Endothelial cell of umbilical vein (primary cell): ENCODE data around the gene NUMA1.

ENCODE experiments used
- EZH2 ChIP-seq: IDR thresholded peaks from 2 replicates; pipeline ENCODE4 v1.6.1; 2012; ENCODE audit warnings: borderline replicate concordance, low read depth, mild to moderate bottlenecking, moderate library complexity, low read length, inconsistent platforms; ENCODE audit not compliant: severe bottlenecking
- FOS ChIP-seq: IDR thresholded peaks from 2 replicates; pipeline ENCODE4 v1.6.1; 2011; ENCODE audit warnings: mild to moderate bottlenecking, low read length, moderate library complexity, borderline replicate concordance; ENCODE audit not compliant: insufficient read depth
- GATA2 ChIP-seq: IDR thresholded peaks from 2 replicates; pipeline ENCODE4 v1.7.0; 2011; ENCODE audit warnings: low read depth, mild to moderate bottlenecking, moderate library complexity, mixed read lengths, low read length; ENCODE audit not compliant: insufficient read length, insufficient read depth
- JUN ChIP-seq: IDR thresholded peaks from 2 replicates; pipeline ENCODE4 v1.6.1; 2011; ENCODE audit warnings: borderline replicate concordance, low read depth; ENCODE audit not compliant: insufficient read length, insufficient read depth
- MAX ChIP-seq: IDR thresholded peaks from 2 replicates; pipeline ENCODE4 v1.6.1; 2011; ENCODE audit not compliant: insufficient read depth, insufficient read length
- MYC ChIP-seq: IDR thresholded peaks from one replicate; pipeline ENCODE4 v1.6.1; 2011; ENCODE audit warnings: mild to moderate bottlenecking, low read depth, low read length
- POLR2A ChIP-seq: IDR thresholded peaks from 2 replicates; pipeline ENCODE4 v1.6.1; 2012; ENCODE audit warnings: low read depth, mild to moderate bottlenecking, control low read depth, low read length
- POLR2AphosphoS5 ChIP-seq: IDR thresholded peaks from 2 replicates; pipeline ENCODE4 v1.6.1; 2012; ENCODE audit warnings: low read depth, mild to moderate bottlenecking, control low read depth, low read length, moderate library complexity; ENCODE audit not compliant: insufficient read depth
- TF ChIP-seq, protein P1 (sequence below), 2 donors: IDR thresholded peaks; 1 replicate in 1 of 2; 2 replicates in 1 of 2; pipeline ENCODE4 v1.5.1; 2011; ENCODE audit warnings: low read length in 2 of 2, mild to moderate bottlenecking in 2 of 2, moderate library complexity in 2 of 2, control low read depth in 1 of 2, inconsistent platforms in 1 of 2, low read depth in 1 of 2; ENCODE audit not compliant: insufficient read depth in 1 of 2; ENCODE audit errors: extremely low read depth in 1 of 2

DNA sequence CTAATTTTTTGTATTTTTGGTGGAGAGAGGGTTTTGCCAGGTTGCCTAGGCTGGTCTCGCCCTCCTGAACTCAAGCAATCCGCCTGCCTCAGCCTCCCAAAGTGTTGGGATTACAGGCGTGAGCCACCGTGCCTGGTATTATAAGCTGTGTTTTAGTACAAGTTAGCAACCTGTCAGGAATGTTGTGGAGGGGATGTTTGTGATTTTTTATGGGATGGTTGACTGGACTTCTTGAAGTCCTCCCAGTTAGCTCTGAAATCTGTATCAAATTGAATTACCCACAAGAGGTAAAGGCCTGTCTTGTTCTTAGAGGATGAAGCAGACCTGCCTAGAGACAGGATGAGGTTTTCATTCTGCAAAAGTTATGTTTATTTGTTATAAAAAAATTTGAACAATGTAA, 115.7 kb downstream of the NUMA1 start:
- TF ChIP-seq POLR2AphosphoS5: no peak
- TF ChIP-seq, protein P1, sequence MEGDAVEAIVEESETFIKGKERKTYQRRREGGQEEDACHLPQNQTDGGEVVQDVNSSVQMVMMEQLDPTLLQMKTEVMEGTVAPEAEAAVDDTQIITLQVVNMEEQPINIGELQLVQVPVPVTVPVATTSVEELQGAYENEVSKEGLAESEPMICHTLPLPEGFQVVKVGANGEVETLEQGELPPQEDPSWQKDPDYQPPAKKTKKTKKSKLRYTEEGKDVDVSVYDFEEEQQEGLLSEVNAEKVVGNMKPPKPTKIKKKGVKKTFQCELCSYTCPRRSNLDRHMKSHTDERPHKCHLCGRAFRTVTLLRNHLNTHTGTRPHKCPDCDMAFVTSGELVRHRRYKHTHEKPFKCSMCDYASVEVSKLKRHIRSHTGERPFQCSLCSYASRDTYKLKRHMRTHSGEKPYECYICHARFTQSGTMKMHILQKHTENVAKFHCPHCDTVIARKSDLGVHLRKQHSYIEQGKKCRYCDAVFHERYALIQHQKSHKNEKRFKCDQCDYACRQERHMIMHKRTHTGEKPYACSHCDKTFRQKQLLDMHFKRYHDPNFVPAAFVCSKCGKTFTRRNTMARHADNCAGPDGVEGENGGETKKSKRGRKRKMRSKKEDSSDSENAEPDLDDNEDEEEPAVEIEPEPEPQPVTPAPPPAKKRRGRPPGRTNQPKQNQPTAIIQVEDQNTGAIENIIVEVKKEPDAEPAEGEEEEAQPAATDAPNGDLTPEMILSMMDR (IDR thresholded peaks at IDR 0.05; ENCODE audit: extremely low read depth in 1 of 2, insufficient read depth in 1 of 2, low read depth in 1 of 2, low read length in 2 of 2): no peak
- TF ChIP-seq MAX: no peak
- TF ChIP-seq MYC: no peak
- TF ChIP-seq POLR2A: no peak
- no peak for TF ChIP-seq EZH2
- TF ChIP-seq JUN: no peak
- TF ChIP-seq FOS: no peak
- TF ChIP-seq GATA2: no peak
